22Rv1 (cell line): ENCODE data around the gene PIP5K1B.

Source experiments
- CTCF ChIP-seq: fragments of 450-650 bp; IDR thresholded peaks from 2 replicates; pipeline ENCODE4 v1.5.1; 2017; ENCODE audit warnings: mild to moderate bottlenecking
- ZFX ChIP-seq: fragments of 450-650 bp; IDR thresholded peaks from 2 replicates; pipeline ENCODE4 v1.6.1; 2017; ENCODE audit warnings: antibody characterized with exemption, borderline replicate concordance

DNA sequence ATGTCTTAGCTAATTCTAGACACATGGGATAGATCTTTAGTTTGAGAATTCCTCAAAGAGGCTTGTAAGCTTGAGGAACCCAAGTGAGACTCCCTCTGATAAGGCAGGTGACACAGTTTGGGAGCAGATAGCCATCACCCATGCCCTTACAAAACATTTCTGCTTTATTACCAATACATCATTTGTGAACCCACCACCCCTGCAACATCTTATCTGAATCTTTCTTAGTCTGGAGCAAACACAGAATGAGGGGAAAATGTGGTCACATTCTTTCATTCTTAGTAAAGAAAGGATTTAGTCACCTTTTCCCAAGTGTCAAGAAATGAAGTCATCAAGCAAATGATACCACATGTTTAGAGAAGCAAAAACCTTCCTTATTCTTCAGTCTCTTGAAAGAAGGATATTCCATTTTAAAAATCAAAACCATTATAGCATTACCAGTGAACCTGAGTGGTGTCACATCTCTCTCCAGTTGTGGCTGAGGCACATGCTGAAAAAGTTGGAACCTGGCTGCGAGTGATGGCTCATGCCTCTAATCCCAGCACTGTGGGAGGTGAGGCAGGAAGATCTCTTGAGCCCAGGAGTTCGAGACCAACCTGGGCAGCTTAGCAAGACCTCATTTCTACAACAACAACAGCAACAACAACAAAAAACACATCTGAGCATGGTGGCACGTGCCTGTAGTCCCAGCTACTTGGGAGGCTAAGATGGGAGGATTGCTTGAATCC is 243.0 kb downstream of the PIP5K1B start:
- TF ChIP-seq CTCF (no peak), ZFX (no peak)
